Erythroblast (primary cell): ENCODE measurements around the gene BRD8.

ENCODE experiments used
- GATA1 ChIP-seq: IDR thresholded peaks from 2 replicates; pipeline ENCODE4 v1.6.1; 2011; ENCODE audit warnings: low read depth, mild to moderate bottlenecking, control low read depth, low read length, moderate library complexity
- POLR2A ChIP-seq: IDR thresholded peaks from 2 replicates; pipeline ENCODE4 v1.6.1; 2011; ENCODE audit warnings: mild to moderate bottlenecking, low read length

GRCh38 chr5:138163721-138164120 is 14.7 kb downstream of the BRD8 start:
- no peak for TF ChIP-seq POLR2A
- no peak for TF ChIP-seq GATA1
